Measurements from ENCODE around the gene GFI1B. TPM values are rescaled to one million over a fixed set of nuclear protein-coding genes. Genes with fewer than 3 reads are reported as not detected.

The GFI1B gene
- total RNA-seq, 1 experiment from 2014 or later: 0.79 TPM

DNA sequence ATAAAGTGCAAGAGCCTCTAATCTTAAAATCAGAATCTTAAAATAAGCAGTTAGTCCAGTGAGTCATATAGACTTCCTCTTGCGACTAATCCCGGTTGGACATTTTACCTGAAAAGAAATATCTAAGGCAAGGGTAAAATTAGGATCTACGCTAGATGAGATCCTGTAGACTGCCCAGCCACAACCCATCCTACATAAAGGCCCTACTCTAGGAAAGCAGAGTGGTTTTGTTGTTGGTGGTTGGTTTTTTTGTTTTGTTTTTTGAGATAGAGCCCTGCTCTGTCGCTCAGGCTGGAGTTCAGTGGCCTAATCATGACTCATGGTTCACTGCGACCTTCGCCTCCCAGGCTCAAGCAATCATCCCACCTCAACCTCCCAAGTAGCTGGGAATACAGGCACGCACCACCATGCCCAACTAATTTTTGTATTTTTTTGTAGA is 41.0 kb upstream of the GFI1B start:
- no peaks in the 10 kb centered on the region for H3K27me3 ChIP-seq (replicated peaks; ENCODE audit: control insufficient read depth, insufficient read depth, low read length)
- H3K36me3 ChIP-seq (ENCODE audit: control insufficient read depth, insufficient read depth, low read length): no peaks in the 10 kb centered on the region
- POLR2A ChIA-PET: no interaction called here
- no peak overlapping the region for H3K27ac Mint-ChIP-seq (ENCODE audit: unreplicated experiment)
- no peak overlapping the region for H3K4me3 Mint-ChIP-seq (ENCODE audit: unreplicated experiment)
- H3K27me3 Mint-ChIP-seq (ENCODE audit: insufficient read depth, unreplicated experiment): no peaks in the 10 kb centered on the region
- CTCF ChIA-PET: no interaction called here
- H3K4me1 Mint-ChIP-seq (ENCODE audit: low read depth, unreplicated experiment): no peaks in the 10 kb centered on the region
- H3K4me3 ChIP-seq (ENCODE audit: low read depth, low read length): no peak overlapping the region
- TF ChIP-seq, protein P1, sequence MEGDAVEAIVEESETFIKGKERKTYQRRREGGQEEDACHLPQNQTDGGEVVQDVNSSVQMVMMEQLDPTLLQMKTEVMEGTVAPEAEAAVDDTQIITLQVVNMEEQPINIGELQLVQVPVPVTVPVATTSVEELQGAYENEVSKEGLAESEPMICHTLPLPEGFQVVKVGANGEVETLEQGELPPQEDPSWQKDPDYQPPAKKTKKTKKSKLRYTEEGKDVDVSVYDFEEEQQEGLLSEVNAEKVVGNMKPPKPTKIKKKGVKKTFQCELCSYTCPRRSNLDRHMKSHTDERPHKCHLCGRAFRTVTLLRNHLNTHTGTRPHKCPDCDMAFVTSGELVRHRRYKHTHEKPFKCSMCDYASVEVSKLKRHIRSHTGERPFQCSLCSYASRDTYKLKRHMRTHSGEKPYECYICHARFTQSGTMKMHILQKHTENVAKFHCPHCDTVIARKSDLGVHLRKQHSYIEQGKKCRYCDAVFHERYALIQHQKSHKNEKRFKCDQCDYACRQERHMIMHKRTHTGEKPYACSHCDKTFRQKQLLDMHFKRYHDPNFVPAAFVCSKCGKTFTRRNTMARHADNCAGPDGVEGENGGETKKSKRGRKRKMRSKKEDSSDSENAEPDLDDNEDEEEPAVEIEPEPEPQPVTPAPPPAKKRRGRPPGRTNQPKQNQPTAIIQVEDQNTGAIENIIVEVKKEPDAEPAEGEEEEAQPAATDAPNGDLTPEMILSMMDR (IDR thresholded peaks at IDR 0.05; ENCODE audit: insufficient read depth in 1 of 2, low read depth in 1 of 2, low read length in 1 of 2, severe bottlenecking in 1 of 2, unreplicated experiment in 1 of 2): no peak
- no peak for DNase-seq
- H3K9me3 ChIP-seq: no peaks in the 10 kb centered on the region
- H3K9me3 Mint-ChIP-seq (ENCODE audit: unreplicated experiment): no peaks in the 10 kb centered on the region
- H3K36me3 Mint-ChIP-seq (ENCODE audit: insufficient read depth, unreplicated experiment): no peaks in the 10 kb centered on the region
- intact Hi-C loops (cut with micrococcal nuclease; ENCODE audit: unreplicated experiment): no loop called here
- no peaks in the 10 kb centered on the region for H3K4me1 ChIP-seq
- BruUV-seq (replicated peaks): no TSS peak

DNA sequence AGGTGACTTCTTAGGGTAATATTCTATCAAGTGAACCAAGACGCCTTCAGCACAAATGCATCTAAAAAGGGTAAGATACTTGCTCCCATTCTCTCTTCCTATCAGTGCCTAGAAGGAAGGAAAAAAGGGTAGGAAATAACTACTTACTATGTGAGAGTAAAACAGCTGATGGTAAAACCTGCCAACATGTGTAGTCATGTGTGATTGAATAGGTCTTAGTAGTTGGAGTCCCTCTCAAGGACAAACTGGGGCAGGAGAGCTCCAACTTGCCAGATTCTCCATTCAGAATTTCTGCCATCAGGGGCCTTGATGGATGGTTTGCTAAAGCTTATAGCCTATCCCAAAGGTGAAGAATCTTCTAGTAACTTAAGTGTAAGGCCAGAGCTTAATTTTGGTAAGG is 39.3 kb upstream of the GFI1B start:
- no peaks in the 10 kb centered on the region for H3K9me3 Mint-ChIP-seq (ENCODE audit: unreplicated experiment)
- H3K4me3 Mint-ChIP-seq (ENCODE audit: unreplicated experiment): no peak overlapping the region
- BruUV-seq (replicated peaks): no TSS peak
- Histone ChIP-seq H3K27me3 (replicated peaks; ENCODE audit: control insufficient read depth, insufficient read depth, low read length) (no peaks in the 10 kb centered on the region), H3K4me3 (ENCODE audit: low read depth, low read length) (no peak overlapping the region), H3K9me3 (no peaks in the 10 kb centered on the region), H3K4me1 (no peaks in the 10 kb centered on the region), H3K36me3 (ENCODE audit: control insufficient read depth, insufficient read depth, low read length) (no peaks in the 10 kb centered on the region)
- no peaks in the 10 kb centered on the region for H3K27me3 Mint-ChIP-seq (ENCODE audit: insufficient read depth, unreplicated experiment)
- no peak overlapping the region for H3K27ac Mint-ChIP-seq (ENCODE audit: unreplicated experiment)
- intact Hi-C loops (cut with micrococcal nuclease; ENCODE audit: unreplicated experiment): no loop called here
- no peak for DNase-seq
- TF ChIP-seq, protein P1 (IDR thresholded peaks at IDR 0.05; ENCODE audit: insufficient read depth in 1 of 2, low read depth in 1 of 2, low read length in 1 of 2, severe bottlenecking in 1 of 2, unreplicated experiment in 1 of 2): no peak
- H3K36me3 Mint-ChIP-seq (ENCODE audit: insufficient read depth, unreplicated experiment): no peaks in the 10 kb centered on the region
- H3K4me1 Mint-ChIP-seq (ENCODE audit: low read depth, unreplicated experiment): no peaks in the 10 kb centered on the region
- CTCF ChIA-PET: no interaction called here
- POLR2A ChIA-PET: no interaction called here

DNA sequence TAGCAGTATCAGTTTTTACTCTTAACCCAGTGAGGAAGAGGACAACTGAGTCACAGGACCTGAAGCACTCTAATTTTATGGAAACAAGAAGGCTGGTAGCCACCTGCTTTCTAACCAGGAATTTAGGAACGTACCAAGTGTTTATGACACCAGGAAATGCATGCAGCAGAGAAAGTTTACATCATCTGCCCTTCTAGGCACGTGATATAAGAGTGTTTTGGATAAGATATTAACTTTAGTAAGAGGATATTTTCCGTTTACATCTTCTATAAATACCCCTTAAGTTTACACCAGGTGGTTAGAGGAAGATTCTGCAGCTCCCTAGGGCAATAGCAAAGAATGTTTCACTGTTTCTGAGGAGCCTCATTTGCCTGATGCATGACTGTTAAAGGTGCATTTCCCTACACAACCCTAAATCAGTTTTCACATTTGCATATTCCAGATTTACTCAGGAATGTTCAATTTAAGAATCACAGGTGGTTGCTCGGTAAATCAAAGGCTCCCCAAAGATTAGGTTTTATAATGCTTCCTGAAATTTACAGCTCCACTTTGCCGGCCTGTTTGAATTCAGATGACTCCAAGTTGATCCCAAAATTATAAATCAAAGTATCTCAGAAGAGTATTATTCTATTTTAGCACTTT is 35.8 kb upstream of the GFI1B start:
- Mint-ChIP-seq H3K27ac (ENCODE audit: unreplicated experiment) (no peak overlapping the region), H3K4me1 (ENCODE audit: low read depth, unreplicated experiment) (peaks cover 6% of the 10 kb centered on the region), H3K9me3 (ENCODE audit: unreplicated experiment) (no peaks in the 10 kb centered on the region), H3K27me3 (ENCODE audit: insufficient read depth, unreplicated experiment) (no peaks in the 10 kb centered on the region), H3K4me3 (ENCODE audit: unreplicated experiment) (no peak overlapping the region), H3K36me3 (ENCODE audit: insufficient read depth, unreplicated experiment) (peaks cover 11% of the 10 kb centered on the region)
- Histone ChIP-seq H3K27me3 (replicated peaks; ENCODE audit: control insufficient read depth, insufficient read depth, low read length) (no peaks in the 10 kb centered on the region), H3K4me3 (ENCODE audit: low read depth, low read length) (no peak overlapping the region), H3K9me3 (no peaks in the 10 kb centered on the region), H3K4me1 (peaks cover 13% of the 10 kb centered on the region; the same call in 1 of the 2 replicates), H3K36me3 (ENCODE audit: control insufficient read depth, insufficient read depth, low read length) (no peaks in the 10 kb centered on the region)
- TF ChIP-seq, protein P1 (IDR thresholded peaks at IDR 0.05; ENCODE audit: insufficient read depth in 1 of 2, low read depth in 1 of 2, low read length in 1 of 2, severe bottlenecking in 1 of 2, unreplicated experiment in 1 of 2): no peak
- ChIA-PET CTCF (interaction anchor here (0.6 kb wide), 1 partner anchor 1082 kb away, joined by 6 read pairs; no protein-coding TSS in a partner anchor), POLR2A (no interaction called here)
- no TSS peak for BruUV-seq (replicated peaks)
- intact Hi-C loops (cut with micrococcal nuclease; ENCODE audit: unreplicated experiment): no loop called here
- no peak for DNase-seq
